SK-N-MC (cell line): ENCODE data around the gene NLGN1.
"Not testable (repeated sequence)": the region's sequence is repeated elsewhere in the genome, so short reads cannot be mapped to it uniquely, and the experiment has no call there.

Source experiments
- EZH2 ChIP-seq: fragments of 200-600 bp; sonication (generic); IDR thresholded peaks from one replicate; pipeline ENCODE4 v1.6.1; 2017; ENCODE audit warnings: antibody characterized with exemption
- POLR2AphosphoS5 ChIP-seq: IDR thresholded peaks from 2 replicates; pipeline ENCODE4 v1.6.1; 2012; ENCODE audit warnings: mild to moderate bottlenecking, low read depth, low read length, borderline replicate concordance

DNA sequence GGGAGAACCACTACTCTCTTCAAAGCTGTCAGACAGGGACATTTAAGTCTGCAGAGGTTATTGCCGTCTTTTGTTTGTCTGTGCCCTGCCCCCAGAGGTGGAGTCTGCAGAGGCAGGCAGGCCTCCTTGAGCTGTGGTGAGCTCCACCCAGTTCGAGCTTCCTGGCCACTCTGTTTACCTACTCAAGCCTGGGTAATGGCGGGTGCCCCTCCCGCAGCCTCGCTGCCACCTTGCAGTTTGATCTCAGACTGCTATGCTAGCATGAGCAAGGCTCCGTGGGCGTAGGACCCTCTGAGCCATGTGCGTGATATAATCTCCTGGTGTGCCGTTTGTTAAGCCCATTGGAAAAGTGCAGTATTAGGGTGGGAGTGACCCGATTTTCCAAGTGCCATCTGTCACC is 54.0 kb downstream of the NLGN1 start:
- not testable (repeated sequence) for TF ChIP-seq EZH2, POLR2AphosphoS5
